NCI-H446 treated with DMSO at 0.1 percent for 48 hours (cell line): ENCODE data around the gene UNC119.
A peak's percentile ranks its signal among the peaks of the same experiment; 100 is the strongest.
"Not testable (repeated sequence)": the region's sequence is repeated elsewhere in the genome, so short reads cannot be mapped to it uniquely, and the experiment has no call there.

ENCODE experiments used
- DNase-seq: peaks from one replicate; lab custom pipeline; 2025; lab: John Stamatoyannopoulos, UW

UNC119 gene

DNA sequence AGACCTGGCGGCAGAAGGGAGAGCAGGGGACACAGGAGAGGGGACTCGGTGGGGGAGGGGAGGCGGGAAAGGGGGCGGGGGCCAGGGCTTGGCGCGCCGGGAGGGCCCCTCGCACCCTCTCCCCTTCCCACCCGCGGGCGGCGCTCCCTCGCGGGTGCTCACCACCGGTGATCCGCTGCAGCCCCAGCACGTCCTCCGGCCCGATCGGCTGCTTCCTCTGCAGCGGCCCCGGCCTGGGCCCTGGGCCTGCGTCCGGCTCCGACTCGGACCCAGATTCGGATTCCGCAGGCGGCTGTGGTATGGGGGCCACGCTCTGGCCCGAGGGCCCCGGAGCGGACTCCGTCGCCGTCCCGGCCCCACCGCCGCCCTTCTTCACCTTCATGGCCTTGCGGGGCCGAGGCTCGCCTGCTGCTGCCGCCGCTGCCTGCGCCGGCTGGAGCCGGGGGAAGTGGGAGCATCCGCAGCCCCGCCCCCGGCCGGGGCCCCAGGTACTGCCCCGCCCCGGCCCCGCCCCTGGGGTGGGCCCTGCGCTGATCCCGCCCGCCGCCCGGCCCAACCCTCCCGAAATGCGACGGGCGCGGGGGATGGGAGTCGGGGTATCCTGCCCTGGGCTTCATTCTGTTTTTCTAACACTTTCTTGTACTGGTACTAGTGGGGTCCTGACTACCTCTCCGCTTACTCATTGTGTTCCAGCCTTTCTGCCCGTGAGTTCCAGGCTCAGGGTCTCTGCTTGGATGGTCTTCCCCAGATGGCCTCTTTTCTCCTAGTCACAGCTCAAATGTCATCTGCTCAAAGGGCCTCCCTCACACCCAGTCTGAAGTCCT is at the start of gene UNC119:
UNC119 (minus strand) TSS at position 449 of the 824 bp plus-strand sequence; CDS start at position 382, 67 bp downstream.
- DNase-seq, result no peak

DNA sequence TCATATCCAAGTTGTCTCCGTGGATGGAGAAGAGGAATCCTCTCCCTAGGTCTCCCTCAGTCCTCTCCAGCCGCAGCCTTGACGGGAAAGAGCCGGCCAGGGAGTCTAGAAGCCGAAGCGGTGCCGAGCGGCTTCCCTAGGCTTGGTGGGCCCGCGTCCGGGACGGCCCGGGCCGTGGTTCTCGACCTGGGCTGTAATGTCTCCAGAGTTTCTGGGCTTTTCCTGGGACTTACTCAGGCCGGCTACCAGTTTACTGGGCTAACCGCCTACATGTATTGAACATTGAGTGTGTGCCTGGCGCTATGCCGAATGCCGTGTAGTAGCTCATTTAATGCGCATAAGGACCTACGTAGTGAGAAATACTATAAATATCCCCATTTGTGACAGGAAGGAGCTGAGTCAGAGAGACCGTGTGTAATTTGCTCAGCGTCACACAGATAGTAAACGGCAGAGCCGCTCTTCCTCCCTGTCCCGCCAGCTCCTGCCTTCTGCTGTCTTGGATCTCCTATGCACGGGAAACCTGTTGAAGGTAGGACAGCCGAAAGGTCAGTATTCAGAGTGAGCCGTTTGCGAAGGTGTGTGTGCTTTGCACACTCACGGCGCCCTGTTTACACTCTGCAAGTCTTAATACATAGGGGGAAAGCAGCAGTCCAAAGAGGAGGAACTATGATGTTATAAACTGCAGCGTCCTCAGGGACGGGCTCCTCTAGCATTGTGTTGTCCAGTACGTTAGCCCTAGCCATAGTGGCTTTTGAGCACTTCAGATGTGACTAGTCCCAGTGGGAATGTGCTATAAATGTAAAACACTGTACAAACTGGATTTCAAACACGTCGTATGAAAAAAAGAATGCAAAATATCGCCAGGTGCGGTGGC is 47.1 kb upstream of the UNC119 start:
- DNase-seq, result no peak

DNA sequence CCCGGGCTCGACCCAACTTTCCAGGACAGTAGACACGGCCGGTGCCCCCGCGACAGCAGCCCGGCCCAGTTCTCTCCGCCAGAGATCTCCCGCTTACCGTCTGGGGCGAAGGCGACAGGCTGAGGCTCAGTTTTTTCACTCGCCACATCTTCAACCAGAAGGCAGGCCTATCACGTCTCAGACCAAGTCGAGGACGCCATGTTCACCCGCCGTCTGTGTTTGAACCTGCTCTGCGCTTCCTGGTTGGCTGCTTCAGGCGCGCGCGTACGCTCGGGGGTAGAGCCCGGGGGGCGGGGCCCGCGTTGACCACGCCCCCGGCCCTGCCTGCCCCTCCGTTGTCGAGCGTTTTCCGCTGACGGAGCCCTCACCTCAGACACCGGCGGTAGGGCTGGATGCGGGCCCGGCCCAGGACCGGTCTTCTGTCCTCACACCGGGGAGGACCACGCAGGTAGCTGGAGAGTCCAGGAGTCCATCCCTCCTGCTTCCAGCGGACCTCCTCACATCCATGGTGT is 46.4 kb upstream of the UNC119 start, which contains the start of gene SPAG5:
SPAG5 (minus strand) TSS at position 227 of the 512 bp plus-strand sequence; CDS start at position 148, 79 bp downstream.
- peak; percentile 80 for DNase-seq

DNA sequence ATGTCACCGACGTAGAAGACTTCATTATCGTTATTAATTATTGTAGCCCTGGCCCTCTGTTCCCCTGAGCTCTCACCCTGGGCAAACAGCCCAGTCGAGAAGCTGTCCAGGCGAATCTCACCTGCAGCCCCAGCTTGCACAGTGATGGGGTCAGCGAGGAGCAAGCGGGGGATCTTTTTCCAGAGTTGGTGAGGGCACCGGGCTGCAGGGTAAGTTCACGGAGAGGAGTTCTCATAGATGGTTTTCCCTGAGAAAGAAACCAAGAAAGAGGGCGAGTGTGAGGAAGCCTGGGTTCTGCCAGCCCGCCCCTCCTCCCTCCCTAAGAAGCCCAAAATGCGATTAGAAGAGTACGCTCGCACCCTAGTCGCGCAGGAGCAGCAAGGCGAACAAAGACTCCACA is 46.0 kb upstream of the UNC119 start:
- DNase-seq, result no peak

DNA sequence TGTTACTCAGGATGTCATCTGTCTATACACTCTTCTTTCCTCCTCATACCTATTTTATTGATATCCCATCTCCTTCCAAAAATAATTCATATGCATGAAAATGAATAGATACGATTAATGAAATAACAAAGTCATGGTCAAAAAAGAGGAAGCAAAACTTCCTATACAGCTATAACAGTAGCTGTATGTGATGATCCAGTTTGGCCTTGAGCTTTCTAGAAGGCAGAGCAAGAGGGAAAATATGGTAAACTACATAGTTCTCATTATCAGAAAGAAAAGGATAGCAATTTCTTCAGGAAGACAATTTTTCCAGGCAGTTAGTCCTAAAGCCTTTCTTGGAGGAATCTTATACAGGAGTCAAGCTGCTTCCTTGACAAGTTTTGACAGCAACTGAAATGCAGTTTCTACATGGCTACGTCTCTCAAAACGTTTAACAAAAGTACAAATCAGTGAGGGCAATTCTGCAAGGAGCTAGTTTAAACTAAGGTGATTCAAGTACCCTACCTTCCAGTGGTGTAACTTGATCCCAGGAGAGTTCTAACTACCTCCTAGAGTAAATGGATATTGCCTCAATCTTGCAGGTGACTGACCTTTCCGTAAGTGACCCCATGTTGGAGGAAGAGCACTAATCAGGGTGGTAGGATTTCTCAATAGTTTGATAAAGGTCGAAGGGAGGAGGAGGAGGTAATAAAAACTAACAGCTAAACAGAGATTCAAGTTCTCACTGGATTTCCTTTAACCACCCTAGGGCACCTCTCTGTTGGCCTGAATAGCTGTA is 45.4 kb upstream of the UNC119 start:
- no peak for DNase-seq

DNA sequence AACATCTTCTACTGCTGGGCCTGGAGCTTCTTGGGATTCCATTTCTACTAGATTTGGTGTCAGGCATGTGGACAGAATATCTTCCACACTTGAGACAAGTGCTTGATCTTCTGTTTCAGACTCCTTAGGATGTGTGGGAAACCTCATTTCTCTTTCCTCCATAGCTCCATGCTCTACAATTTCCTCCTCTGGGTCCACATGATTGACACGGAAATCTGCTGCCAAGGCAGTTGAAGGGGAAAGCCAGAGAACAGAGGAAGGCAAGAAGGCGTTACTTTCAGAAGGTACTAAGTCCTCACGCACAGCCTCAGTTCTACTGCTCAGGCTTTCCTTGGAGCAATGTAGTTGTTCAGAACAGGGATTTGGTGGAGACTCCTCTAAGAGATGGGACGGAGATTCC is 39.8 kb upstream of the UNC119 start:
- no peak for DNase-seq

DNA sequence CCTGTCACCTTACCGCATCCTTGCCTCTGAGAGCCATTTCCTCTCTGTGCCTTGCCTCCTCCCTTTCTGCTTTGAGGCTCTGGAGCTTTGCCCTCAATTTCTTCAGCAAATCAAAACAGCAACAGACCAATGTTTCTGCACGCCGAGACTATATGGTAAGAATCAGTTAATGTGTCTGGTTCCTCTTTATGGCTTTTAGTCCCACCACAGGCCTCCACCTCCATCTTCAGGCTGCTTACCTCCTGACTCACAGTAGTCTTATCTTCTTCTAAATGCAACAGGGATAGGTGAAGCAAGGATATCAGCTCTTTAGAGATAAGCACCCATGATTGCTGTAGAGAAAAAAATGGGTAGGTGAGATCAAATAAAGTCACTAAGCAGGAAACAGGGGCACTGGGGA is 33.4 kb upstream of the UNC119 start:
- DNase-seq, result no peak

DNA sequence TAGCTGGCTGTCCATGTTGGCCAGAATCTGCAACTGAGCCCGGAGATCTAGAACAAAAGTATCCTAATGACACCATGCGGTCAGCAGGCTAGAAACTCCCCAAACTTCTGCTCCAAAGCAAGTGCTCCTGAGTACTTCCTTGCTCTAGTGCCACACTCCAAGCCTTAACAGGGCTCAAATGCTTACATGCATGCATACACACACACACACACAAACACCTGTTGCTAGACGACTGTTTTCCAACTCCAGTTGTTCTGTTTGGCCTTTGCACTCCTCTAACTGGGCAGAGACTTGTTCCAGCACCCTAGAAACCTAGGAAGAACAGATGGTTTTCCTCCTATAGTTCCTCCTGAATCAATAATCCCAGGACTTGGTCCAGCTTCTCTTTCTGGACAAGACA is 32.0 kb upstream of the UNC119 start:
- no peak for DNase-seq

DNA sequence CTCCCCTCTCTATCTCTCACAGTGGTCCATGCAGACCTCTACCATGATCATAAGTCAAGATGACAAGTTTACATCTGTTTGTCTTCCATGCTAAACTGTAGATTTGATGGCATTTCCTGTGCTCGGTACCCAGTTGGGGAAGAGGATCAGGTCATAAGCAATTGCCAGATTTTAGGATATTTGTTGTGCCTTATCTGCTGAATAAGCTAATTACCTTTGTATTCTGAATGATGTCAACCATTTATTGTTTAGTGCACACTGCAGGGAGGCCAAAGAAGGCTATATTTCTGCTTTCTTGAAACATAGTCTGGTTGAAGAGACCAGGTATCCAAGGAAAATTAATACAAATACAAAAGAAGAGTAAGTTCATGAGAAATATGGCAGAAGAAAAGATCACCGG is 30.1 kb upstream of the UNC119 start:
- DNase-seq, result no peak

DNA sequence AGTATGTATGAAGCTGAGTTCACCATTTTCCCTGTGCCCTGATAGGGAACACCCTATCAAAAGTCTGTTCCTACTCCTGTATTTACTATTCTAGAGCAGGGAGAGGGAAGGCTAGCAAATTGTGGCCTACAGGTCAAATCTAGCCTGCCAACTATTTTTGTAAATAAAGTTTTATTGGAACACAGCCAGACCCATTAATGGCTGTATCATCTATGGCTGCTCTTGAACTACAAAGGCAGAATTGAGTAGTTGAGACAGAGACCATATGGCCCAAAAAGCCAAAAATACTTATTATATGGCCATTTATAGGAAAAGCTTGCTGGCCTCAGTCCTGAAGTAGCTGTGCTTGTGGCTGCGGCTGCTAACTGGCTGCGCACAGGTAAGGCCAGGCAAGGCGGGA is 28.5 kb upstream of the UNC119 start:
- no peak for DNase-seq

DNA sequence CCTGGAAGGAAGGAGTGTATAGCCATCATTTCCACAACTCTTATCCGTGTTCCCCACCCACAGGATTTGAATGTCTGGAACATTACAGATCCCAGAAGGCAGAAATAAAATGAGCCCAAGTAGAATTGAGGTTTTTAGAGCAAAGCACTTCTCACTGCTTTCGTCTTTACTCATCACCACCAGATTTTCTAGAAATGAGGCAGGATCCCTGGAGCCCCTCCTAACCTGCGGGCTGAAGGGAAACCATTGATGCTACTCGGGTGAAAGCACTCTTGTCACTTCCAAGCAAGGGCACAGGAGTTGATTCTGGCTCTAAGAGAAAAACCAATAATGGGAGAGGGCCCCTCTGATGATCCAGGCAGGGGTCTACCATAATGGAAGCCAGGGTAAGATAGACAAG is 27.1 kb upstream of the UNC119 start:
- no peak for DNase-seq

DNA sequence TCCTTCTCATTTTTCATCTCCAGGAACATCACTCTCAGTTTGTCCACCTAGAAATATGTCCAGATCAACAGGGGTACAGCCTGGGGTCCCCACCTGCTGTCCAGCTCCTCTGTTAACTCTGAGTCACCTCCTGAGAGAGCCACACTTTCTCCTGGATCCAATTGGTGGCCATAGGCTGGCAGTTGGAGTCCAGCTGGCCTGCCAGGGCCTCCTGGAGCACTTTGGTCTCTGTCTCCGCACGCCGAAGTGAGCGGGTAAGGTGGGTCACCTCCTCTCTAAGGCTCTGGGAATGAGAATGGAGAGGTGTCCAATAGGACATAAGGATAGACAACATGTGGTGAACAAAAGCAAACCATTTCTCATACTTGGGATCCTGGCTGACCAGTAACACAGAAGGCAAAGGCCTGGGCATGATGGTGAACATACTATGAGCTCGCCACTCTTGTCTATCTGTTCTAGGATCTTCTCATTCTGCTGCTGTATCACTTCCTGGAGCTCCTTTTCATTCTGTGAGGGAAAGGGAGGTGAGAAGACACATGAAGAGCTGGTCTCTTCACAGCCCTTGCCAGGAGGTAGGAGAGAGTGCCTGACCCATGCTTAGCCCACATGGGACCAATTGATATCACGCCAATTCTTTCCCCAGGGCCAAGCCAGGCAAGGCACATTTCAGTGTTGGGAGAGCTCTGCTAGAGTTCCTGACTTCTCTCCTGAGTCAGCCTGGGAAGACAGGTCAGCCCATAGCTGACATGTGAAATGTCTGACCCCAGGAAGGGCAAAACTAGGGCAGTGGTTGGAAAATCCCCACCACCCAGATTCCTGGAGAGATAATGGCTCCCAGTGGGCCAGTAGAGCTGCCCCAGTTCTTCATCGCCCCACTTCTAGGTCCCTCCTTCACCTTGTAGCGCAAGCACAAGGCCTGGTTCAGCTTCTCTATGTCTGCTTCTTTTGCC is 26.1 kb upstream of the UNC119 start:
- no peak for DNase-seq

DNA sequence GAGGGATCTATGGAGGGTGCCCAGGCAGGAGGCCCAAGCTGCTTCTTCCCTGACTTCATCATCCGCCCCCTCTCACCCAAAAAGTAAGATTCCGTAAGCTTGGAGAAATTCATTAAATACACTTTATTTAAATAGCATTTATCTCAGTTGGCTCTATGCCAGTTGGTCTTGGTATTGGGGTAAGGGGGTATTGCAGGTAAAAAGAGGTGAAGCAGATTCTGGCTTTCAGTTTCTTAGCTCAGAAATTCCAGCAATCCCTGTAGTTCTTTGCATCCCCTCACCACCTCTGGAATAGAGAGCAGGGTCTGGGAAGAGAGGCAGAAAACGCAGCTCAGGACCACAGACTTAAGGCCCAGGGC is 25.0 kb upstream of the UNC119 start:
- no peak for DNase-seq

DNA sequence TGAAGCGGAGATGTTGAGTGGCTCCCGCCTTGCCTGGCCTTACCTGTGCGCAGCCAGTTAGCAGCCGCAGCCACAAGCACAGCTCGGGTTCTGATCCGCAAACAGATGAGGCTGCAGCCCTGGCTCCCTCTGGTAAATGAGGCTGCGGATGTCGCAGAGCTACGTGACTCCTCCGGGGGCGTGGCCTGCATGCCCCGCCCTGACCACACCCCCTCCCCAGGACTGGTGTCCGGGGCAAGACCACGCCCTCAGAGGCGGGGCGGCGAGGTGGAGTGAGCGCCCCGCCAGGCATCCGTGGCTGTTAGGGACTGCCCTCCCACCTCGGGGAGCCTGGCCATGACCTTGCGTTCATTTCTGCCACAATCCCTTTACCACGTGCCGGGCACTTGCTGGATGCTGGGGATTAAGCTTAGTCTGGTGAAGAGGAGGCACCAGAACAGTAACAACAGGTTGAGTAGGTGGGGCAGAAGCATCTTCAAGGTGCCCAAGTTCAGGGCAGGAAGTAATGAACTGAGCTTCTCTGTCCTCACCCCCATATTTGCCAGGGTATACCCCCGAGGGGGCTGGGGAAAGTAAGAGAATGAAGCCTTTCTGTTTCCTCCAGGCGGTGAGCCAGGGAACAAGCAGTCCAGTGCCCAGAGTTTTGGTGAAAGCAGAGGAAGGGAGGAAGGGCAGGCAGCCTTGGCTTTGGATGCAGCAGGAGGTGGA is 24.5 kb upstream of the UNC119 start, which contains the start of gene ALDOC:
ALDOC (minus strand) TSS at position 138 of the 708 bp plus-strand sequence. CDS start 1,363 bp downstream, outside the sequence.
- peak; percentile 50 for DNase-seq

DNA sequence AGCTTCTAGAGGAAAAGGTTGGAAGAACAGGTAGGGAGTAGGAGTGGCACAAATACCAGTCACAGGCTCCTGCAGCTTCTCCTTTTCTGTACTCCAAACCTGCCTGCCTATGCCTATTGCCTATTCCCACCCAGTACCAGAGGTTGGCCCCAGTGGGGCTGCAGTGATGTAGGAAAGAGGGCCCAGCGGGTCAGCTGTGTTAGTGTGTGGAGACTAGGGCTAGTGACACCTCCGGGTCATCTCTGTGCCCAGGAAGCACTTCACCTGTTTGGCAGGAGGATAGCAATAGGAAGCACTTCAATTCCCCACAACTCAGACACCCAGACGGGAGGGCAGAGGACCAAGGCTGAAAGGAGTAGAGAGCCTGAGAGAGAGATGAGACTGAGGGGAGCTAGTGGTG is 23.6 kb upstream of the UNC119 start:
- not testable (repeated sequence) for DNase-seq

DNA sequence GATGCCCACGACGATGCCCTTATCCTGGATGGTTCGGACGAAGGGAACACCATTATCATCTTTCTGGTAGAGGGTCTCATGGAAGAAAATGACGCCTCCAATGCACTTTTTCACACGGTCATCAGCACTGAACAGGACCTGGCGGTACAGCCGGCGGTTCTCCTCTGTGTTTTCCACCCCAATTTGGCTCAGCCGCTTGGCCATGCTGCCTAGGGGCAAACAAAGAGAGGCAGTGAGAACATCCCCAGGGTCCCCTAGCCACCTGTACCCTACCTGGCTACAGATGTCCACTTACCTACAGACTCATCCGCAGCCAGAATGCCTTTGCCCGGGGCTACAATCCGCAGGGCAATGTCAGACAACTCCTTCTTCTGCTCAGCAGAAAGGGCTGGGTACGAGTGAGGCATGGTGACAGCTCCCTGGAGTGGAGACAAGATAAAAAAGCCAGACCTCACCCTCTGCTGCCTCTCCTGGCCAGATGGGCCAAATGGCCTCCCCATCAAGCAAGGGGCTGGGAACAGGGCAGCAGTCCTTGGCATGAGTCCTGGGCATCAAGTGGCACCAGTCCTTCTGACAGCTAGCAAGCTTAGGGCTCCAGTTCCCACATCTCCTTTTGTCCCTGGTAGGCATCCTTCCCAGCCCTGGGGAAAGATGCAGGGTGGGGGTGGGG is 22.8 kb upstream of the UNC119 start:
- DNase-seq, result no peak

DNA sequence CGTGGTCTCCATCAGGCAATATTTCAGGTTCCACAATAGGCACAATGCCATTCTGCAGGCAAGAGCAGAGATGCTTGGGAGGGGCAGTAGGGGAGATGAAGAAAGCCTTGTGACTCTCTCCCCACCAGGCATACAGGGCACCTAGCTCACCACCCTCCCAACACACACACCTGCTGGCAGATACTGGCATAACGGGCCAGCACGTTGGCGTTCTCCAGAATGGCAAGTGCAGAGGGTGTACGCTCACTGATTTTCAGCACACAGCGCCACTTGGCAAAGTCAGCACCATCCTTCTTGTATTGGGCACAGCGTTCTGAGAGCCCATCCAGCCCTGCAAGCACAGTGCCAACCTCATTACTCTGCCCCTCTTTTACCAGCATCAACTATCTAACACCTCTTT is 22.1 kb upstream of the UNC119 start:
- no peak for DNase-seq

DNA sequence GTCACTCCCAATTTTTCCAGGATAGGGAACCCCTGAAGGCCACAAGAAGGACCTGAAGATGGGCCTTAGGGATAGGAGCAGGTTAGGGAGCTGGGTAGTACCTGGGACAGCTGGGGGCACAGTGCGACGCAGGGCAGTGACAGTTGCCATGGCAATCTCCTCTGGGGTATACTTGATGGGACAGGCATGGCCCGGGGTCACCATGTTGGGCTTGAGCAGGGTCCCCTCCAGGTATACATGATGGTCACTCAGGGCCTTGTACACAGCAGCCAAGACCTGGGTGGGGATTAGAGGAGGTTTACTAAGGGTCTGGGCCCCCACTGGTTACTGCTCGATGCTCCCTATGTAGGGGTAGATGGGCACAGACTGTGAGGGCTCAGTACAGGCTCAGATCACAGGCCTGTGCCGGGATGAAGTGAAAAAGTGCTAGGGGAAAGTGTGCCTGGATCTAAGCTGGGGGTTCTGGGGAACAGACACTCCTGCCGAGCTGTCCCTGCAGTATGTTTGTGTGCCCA is 21.6 kb upstream of the UNC119 start:
- no peak for DNase-seq

DNA sequence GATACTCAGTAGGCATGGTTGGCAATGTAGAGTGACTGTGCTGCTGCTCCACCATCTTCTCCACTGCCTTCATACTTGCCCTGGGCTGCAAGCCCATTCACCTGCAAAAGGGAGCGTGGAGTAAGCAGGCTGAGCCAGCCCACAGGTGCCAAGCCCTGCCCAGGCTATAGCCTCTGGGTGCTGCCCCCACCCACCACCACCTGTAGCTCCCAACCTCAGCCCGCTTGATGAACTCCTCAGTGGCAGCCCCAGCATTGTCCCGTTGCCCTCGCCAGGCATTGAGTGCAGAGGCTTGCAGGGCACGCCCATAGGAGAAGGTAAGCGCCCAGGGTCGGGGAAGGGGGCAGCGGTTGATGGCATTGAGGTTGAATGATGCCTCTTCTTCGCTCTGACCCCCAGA is 21.1 kb upstream of the UNC119 start:
- DNase-seq, result no peak
